GM18499 (cell line): Measurements from ENCODE around the gene GGTLC2.
"Not testable (repeated sequence)": the region's sequence is repeated elsewhere in the genome, so short reads cannot be mapped to it uniquely, and the experiment has no call there.

Experiments used
- ATAC-seq: cut with Tn5 transposase; IDR thresholded peaks from one replicate; pipeline ENCODE4 v1.9.1; 2021; ENCODE audit warnings: moderate number of reproducible peaks; ENCODE audit not compliant: insufficient read depth, unreplicated experiment

GGTLC2 gene

DNA sequence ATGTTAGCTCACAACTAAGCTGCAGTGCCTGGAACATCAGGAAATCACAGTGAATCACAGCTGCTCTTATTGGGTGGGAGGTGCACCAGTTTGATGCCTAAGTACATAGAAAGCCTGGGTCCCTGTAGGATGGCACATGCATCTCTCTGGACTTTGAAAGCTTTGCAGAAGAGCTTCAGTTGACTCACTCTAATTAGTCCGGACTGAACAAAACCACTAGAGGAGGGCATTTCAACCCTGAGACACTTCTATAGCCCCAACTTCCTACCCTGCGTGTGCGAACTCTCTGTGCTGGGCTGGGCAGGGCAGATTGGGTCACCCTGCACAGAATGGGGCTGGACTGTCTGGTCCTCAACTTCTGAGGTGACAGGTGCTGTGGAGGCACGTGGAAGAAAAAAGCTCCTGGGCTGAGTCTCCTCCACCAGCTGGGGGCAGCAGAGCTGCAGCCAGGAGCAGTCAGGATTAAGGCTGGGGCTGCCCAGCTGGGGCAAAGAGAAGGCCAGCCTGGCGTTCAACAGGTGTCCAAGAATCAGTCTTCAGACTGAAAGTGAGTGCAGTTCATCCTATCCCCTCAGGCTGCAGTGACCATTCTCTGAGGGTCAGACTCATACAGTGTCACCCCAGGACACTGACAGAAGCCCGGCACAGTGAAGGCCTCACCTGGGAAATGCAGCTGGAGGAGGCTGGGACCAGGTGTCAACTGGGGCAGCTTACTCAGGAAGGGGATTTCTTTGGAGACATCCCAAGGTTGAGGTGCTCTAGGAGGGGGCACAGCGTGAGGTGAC, 22.1 kb downstream of the GGTLC2 start:
- ATAC-seq, result no peak

DNA sequence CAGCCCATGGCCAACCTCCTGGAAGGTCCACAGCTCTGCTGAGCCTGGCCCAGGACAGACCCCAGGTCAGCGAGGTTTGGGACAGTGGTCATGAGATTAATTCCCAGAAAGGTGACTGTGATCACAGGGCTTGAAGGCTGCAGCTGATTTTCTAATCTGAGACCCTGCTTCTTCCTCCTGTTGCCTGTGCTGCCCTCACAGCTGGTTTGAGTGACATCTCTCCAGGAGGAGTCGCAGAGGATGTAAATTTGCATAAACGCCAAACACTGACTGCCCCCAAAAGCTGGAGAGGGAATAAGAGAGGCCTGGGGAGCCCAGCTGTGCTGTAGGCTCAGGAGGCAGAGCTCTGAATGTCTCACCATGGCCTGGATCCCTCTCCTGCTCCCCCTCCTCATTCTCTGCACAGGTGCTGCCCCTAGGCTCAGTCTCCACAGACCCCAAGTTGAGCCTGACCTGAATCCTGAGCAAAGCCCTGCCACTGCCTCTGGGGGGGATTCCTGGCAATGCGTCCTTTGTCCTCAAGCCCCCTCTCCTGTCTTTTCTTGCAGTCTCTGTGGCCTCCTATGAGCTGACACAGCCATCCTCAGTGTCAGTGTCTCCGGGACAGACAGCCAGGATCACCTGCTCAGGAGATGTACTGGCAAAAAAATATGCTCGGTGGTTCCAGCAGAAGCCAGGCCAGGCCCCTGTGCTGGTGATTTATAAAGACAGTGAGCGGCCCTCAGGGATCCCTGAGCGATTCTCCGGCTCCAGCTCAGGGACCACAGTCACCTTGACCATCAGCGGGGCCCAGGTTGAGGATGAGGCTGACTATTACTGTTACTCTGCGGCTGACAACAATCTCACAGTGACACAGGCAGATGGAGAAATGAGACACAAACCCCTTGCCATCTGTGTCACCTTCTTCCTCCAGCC, 23.8 kb downstream of the GGTLC2 start:
- ATAC-seq, result no peak

DNA sequence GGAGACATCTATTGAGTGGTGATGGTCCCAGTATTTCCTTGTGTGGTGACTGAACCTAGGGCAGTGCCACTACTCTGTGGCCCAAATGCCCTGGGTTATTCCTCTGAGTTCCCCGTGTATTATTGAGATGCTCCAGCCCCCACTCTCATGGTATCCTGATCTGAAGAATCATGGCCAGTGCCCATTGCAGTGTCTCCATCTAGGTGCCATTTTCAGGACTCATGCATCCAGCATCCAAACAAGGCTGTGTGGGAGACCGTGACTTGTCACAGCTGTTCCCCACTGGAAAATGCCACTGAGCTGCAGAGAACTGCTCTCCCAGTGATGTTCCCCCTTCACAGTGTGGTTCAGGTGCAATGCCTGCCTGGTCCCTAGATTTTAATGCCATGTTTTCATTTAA, 24.7 kb downstream of the GGTLC2 start:
- no peak for ATAC-seq

DNA sequence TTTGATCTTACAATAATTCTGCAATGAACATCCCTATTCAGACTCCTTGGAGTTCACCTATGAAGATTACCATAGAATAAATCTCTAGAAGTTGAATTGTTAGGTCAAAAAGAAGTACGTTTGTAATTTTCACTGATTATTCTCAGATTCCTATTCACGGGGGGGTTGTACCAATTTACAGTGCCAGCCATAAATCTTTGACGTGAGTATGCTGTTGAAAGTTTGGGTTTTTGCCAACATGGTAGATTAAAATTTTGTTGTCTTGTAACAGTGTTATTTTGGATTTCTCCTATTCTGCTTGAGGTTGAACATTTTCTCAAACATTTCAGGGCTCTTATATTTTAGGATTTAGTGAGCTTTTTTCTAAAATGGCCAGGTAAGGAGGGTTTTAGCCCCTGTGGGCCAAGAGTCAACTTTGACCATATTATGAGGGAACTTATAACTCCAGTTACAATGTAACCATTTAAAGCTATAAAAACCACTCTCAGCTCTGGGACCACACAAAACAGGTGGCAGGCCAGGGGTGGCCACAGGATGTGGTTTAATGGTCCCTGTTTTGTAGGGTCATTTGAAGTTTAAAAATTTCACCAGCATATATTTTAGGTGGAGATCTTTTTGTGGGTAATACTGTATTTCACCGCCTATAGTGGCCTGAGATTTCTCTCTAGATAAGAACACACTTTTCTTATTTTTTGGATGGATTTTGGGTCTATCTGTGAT, 25.8 kb downstream of the GGTLC2 start:
- ATAC-seq, result no peak

DNA sequence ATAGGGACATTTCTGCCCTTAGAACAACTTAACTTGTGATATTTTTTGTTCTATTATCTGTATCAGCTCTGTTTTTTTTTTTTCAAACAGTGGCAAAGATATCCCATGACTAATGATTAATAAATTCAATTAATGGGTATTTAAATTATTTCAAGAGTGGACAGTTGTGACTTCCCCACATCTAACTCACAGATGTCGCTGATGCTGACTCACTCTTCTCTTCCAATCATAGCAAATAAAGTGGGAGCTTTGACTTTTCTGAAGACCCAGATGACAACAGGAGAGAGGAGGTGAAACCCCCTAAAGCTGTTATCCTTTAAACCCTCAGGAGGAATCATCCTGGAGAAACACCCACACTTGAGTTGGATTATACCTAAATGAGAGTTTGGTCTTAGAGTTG, 27.1 kb downstream of the GGTLC2 start:
- no peak for ATAC-seq

DNA sequence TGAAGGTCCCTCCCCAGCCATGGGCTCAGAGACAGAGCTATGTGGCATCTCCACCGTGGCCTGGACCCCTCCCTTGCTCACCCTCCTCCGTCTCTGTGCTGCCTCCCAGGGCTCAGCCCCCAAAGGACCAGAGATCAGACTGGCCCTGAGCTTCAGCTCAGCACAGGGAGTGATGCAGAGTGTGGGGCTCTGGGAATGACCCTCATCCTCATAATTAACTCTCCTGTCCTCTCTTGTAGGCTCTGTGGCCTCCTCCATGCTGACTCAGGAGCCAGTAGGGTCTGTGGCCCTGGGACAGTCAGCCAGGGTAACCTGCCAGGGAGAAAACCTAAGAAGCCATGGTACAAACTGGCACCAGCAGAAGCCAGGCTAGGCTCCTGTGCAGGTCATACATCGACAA, 28.7 kb downstream of the GGTLC2 start:
- ATAC-seq, result no peak

DNA sequence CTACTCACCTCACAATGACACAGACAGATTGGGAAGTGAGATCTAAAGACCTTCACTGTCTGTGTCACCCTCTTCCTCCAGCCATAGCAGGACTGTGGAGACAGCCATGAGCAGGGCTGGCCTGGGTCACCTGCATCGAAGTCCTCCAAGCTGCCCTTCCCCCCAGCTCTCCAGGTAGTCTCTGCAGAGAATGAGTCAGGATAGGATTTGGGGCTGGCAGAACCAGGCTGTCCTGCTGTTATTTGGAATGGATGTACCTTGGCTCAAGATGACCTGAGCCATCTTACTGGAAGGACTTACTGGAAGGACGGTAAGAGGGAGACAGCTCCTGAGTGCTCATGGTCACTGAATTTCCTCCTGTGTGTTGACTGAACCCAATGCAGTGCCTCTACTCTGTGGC, 29.2 kb downstream of the GGTLC2 start:
- no peak for ATAC-seq

DNA sequence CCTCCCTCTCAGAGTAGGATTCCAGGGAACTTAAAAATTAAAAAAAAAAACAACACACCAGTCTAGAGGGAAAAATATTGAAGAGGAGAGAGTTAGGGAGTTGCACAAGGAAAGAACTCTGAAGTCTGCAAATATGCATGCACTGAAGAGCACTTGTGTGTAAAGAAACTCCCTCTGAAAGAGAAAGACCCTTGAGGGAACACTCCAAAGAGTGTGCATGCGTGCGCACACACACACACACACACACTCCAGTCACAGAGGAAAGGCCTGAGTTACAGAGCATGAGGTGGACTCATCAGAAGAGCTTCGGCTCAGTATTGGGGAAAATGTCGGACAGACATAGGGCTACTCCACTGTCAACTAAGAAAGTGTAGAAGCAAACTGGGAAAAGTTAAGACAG, 30.1 kb downstream of the GGTLC2 start:
- no peak for ATAC-seq

DNA sequence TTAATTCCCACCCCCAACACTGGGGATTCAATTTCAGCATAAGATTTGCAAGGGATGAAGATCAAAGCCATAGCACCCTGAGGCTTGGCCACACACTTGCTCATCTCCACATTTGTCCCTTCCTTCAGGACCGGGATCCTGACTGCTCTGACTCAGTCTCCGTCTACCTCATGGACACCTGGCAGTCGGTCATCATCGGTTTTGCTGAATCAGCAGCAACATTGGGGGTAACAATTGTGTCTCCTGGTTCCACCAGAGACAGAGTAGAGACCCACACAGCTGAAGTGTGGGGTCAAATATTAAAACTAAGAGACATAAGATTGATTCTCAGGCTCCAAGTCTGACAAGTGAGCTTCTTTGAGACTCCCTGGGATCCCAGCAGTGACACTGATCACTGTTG, 34.6 kb downstream of the GGTLC2 start:
- no peak for ATAC-seq

DNA sequence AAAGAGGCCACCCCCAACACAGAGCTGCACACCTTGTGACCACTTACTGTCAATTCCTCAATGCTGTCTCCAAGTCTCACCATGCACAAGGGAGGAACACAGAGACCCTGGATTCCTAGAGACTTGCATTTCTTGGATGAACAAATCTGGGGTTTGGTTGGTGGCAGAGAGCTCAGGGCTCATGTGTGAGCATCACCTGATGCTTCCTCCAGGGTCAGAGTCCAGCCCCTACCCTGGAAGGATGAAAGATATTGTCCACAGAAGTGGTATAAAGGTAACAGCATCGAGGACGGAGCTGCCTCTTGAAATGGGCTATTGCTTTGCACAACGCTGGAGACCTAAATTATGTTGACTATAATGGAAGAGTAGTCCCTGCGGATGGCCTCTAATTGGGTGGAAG, 36.0 kb downstream of the GGTLC2 start:
- ATAC-seq, result no peak

DNA sequence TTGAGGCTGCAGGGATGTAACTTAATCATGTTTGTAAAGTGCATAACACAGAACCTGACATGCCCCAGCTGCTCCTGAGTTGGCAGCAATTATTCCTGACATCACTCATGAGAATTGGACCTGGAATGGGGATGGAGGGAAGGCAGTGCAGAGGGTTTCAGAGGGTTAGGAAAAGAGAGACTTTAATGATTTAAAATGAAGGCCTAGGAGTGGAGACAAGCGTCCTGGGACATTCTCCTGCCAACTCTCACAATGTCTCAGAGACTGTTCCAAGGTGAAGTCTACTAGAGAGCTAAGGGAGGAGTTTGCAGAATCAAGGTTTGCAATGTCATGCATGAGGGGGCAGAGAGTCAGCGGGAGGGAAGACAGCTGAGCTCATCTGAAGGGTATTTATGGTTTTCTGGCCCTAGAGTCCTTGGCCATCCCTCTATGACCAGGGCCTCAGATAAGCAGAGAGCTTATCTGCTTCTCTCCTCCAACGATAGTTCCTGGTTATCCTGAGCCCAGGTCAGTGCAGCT, 36.9 kb downstream of the GGTLC2 start:
- ATAC-seq, result no peak

DNA sequence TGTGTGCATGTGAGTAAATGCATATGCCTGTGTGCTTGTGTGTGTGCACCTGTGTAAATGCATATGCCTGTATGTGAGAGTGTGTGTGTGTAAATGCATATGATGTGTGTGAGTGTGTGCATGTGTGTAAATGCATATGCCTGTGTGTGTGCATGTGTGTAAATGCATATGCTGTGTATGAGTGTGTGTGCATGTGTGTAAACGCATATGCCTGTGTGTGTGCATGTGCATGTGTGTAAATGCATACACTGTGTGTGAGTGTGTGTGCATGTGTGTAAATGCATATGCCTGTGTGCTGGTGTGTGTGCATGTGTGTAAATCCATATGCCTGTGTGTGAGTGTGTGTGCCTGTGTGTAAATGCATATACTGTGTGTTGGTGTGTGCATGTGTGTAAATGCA, 37.8 kb downstream of the GGTLC2 start:
- no peak for ATAC-seq

DNA sequence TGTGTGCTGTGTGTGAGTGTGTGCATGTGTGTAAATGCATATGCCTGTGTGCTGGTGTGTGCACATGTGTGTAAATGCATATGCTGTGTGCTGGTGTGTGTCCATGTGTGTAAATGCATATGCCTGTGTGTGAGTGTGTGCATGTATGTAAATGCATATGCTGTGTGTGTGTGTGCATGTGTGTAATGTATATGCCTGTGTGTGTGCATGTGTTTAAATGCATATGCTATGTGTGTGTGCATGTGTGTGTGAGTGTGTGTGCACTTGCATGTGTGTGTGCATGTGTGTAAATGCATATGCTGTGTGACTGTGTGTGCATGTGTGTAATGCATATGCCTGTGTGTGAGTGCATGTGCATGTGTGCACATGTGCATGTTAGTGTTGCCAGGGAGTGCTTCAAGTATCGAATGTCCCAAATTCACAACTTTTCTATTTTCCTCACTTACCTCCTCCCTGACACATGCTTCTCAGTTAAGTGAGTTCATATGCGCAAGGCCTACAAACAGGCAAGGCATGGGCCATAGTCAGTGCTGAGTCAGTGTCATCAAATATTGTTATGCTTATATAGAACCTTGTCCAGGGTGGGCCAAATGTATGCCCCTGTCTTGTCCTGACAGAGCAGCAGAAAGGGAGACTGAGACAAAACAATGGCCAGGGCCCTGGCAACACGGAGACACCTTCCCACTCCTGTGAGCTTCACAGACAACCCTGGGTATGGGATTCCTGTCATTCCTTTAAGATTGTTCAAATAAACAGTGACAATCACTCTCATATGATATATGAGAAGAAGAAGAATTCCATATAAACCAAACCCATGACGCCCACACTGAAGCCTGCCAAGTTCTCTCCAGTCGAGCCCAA, 38.6 kb downstream of the GGTLC2 start:
- ATAC-seq, result no peak

DNA sequence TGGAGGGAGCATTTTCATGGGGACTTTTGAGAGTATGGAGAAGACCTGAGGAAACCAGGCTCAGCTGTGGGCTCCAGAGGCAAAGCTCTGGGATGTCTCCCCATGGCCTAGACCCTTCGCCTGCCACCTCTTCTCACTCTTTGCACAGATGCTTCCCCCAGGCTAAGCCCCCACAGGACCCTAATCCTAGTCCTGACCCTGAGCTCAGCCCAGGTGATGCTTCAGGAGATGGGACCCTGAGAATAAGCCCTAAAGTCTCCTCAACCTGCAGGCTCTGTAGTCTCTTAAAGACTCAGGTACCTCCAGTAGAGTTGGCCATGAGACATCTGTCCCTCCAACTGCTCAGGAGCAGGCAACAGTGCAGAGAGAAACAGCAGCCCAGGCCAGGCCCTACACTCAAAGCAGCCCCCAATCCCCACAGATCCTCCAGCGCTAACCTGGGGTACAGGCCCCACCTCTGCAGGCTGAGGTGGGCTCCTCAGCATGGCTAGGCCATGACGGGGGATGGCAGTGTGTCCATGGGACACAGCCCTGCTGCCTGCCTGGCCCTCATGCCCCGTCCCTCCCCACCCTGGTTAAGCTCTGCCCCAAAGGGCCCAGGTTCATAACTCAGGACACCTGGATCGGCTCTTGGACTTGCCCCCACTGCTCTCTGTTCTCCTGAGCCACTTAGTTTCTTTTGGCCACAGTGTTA, 39.4 kb downstream of the GGTLC2 start:
- ATAC-seq, result no peak

DNA sequence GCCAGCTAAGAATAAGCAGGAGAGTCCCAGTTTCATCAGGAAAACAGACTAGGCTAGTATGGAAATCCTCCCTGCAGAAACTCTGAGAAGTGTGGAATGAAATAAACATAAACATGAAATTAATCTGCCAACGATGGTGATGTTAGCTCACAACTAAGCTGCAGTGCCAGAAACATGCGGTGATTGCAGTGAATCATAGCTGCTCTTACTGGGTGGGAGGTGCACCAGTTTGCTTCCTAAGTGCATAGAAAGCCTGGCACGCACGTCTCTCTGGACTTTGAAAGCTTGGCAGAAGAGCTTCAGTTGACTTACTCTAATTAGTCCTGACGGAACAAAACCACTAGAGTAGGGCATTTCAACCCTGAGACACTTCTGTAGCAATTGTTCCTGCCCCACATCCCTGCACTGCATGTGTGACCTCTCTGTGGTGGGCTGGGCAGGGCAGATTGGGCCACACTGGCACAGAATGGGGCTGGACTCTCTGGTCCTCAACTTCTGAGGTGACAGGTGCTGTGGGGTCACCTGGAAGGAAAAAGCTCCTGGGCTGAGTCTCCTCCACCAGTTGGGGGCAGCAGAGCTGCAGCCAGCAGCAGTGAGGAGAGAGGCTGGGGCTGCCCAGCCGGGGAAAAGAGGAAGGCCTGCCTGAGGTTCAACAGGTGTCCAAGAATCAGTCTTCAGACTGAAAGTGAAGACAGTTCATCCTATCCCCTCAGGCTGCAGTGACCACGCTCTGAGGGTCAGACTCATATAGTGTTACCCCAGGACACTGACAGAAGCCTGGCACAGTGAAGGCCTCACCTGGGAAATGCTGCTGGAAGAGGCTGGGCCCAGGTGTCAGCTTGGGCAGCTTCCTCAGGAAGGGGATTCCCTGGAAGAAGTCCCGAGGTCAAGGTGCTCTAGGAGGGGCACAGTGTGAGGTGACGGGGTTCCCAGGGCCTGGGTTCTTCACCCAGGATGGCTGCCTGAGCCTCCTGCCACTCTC, 40.5 kb downstream of the GGTLC2 start:
- ATAC-seq, result no peak

DNA sequence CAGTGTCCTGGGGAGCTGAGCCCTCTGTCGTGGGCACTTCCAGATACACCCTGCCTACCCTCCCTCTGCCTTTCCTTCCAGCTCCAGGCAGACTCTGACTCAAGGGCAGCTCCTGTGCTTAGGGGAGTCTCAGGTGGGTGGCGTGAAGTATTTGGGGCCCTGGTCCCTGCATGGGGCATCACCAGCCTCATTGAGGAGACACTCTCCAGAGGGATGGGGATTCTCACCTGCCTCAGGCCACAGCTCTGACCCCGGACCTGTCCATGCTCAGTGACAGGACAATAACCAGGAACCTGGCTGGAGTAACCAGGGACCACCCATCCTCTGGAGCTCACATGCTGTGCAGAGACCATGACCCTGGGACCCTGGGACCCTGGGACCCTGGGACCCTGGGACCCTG, 41.2 kb downstream of the GGTLC2 start:
- no peak for ATAC-seq

DNA sequence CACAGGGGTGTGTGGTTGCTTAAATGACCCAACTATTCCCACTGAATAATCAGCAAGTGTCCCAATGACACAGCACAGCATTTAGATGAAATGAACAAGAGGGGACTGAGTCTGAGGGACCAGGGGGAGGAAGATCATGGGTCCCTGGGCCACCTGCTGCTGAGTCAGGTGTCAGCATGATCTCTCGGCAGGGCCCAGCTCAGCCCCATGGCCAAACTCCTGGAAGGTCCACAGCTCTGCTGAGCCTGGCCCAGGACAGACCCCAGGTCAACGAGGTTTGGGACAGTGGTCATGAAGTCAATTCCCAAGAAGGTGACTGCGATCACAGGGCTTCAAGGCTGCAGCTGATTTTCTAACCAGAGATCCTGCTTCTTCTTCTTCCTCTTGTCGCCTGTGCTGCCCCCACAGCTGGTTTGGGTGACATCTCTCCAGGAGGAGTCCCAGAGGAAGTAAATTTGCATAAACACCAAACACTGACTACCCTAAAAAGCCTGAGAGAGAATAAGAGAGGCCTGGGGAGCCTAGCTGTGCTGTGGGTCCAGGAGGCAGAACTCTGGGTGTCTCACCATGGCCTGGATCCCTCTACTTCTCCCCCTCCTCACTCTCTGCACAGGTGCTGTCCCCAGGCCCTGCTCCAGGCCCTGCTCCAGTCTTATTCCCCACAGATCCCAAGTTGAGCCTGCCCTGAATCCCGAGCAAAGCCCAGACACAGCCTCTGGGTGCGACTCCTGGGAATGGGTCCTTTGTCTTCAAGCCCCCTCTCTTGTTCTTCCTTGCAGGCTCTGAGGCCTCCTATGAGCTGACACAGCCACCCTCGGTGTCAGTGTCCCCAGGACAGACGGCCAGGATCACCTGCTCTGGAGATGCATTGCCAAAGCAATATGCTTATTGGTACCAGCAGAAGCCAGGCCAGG, 42.0 kb downstream of the GGTLC2 start:
- ATAC-seq, result not testable (repeated sequence)
